CD14-positive monocyte (primary cell): ENCODE data around the gene DMXL2. TPM values are rescaled to one million over a fixed set of nuclear protein-coding genes. Genes with fewer than 3 reads are reported as not detected.

Experiments
- DNase-seq, 3 donors: peaks; one replicate each; pipeline ENCODE4 v3.0.0-alpha.2; 2011 to 2022
- H2AFZ ChIP-seq: 2 replicates; pipeline ENCODE4 v1.6.0; 2012; ENCODE audit warnings: mild to moderate bottlenecking, low read depth, low read length, inconsistent platforms; ENCODE audit not compliant: insufficient read depth, poor library complexity, severe bottlenecking
- H3K27ac ChIP-seq, 2 donors: 1 replicate in 1 of 2; 2 replicates in 1 of 2; pipeline ENCODE4 v1.5.1; 2012 to 2013; ENCODE audit warnings: low read length in 2 of 2, control low read depth in 1 of 2, inconsistent platforms in 1 of 2, low read depth in 1 of 2, mild to moderate bottlenecking in 1 of 2
- H3K27me3 ChIP-seq, 2 donors: one replicate each; pipeline versions ENCODE4 v1.6.0 to v1.6.1; 2011 to 2013; ENCODE audit warnings: low read length in 2 of 2; ENCODE audit not compliant: control insufficient read depth in 2 of 2, insufficient read depth in 2 of 2
- H3K36me3 ChIP-seq, 2 donors: replicated peaks in 1 of 2; 1 replicate in 1 of 2; 2 replicates in 1 of 2; pipeline versions ENCODE4 v1.5.1 to v1.6.1; 2012 to 2013; ENCODE audit warnings: low read length in 2 of 2, control low read depth in 1 of 2, inconsistent platforms in 1 of 2, mild to moderate bottlenecking in 1 of 2; ENCODE audit not compliant: insufficient read depth in 2 of 2, control insufficient read depth in 1 of 2
- H3K4me1 ChIP-seq, 2 donors: 1 replicate in 1 of 2; 2 replicates in 1 of 2; pipeline versions ENCODE4 v1.5.1 to v1.6.1; 2012 to 2013; ENCODE audit warnings: low read length in 2 of 2, control low read depth in 1 of 2, inconsistent platforms in 1 of 2, mild to moderate bottlenecking in 1 of 2, moderate library complexity in 1 of 2; ENCODE audit not compliant: insufficient read depth in 2 of 2, control insufficient read depth in 1 of 2
- H3K4me2 ChIP-seq: replicated peaks from 2 replicates; pipeline ENCODE3; 2012; ENCODE audit warnings: low read length, moderate library complexity, mild to moderate bottlenecking; ENCODE audit not compliant: poor library complexity, severe bottlenecking; ENCODE audit errors: extremely low read depth
- H3K4me3 ChIP-seq, 3 experiments: fragments of 200-600 bp in 1 of 3; sonication (generic) in 1 of 3; replicated peaks in 1 of 3; 1 replicate in 2 of 3; 2 replicates in 1 of 3; pipeline ENCODE4 v1.5.1; 2011 to 2013; ENCODE audit warnings: low read length in 3 of 3, mild to moderate bottlenecking in 3 of 3, control low read depth in 2 of 3, low read depth in 2 of 3, inconsistent platforms in 1 of 3, moderate library complexity in 1 of 3
- H3K79me2 ChIP-seq: 2 replicates; pipeline ENCODE4 v1.6.0; 2012; ENCODE audit warnings: mild to moderate bottlenecking, control low read depth, inconsistent platforms, low read length, moderate library complexity; ENCODE audit not compliant: insufficient read depth
- H3K9ac ChIP-seq: 2 replicates; pipeline ENCODE4 v1.6.0; 2017; ENCODE audit warnings: low read length, mild to moderate bottlenecking; ENCODE audit not compliant: insufficient read depth, poor library complexity, severe bottlenecking
- H3K9me3 ChIP-seq, 2 donors: replicated peaks in 1 of 2; 1 replicate in 1 of 2; 2 replicates in 1 of 2; pipeline versions ENCODE4 v1.5.1 to v1.6.1; 2012 to 2013; ENCODE audit warnings: low read length in 2 of 2, control low read depth in 1 of 2; ENCODE audit not compliant: control insufficient read depth in 1 of 2, insufficient read depth in 1 of 2
- H4K20me1 ChIP-seq: 2 replicates; pipeline ENCODE4 v1.6.0; 2012; ENCODE audit warnings: mild to moderate bottlenecking, low read length, control low read depth, moderate library complexity; ENCODE audit not compliant: insufficient read depth
- H3K27ac Mint-ChIP-seq, 7 donors: one replicate each; pipeline ENCODE4 v1.8.0; 2020; ENCODE audit warnings: mild to moderate bottlenecking in 7 of 7, mixed read lengths in 7 of 7, moderate library complexity in 6 of 7, inconsistent platforms in 2 of 7
- H3K27me3 Mint-ChIP-seq, 3 donors: one replicate each; pipeline ENCODE4 v1.8.0; 2021 to 2022; ENCODE audit warnings: low read depth in 3 of 3, mild to moderate bottlenecking in 3 of 3, mixed read lengths in 3 of 3, moderate library complexity in 3 of 3, inconsistent platforms in 1 of 3
- H3K36me3 Mint-ChIP-seq, 2 donors: one replicate each; pipeline ENCODE4 v1.8.0; 2020; ENCODE audit warnings: mixed read lengths in 2 of 2, inconsistent platforms in 1 of 2, mild to moderate bottlenecking in 1 of 2
- H3K4me1 Mint-ChIP-seq: one replicate; pipeline ENCODE4 v1.8.0; 2020; ENCODE audit warnings: mild to moderate bottlenecking, mixed read lengths
- H3K4me3 Mint-ChIP-seq, 2 donors: one replicate each; pipeline ENCODE4 v1.8.0; 2020; ENCODE audit warnings: mild to moderate bottlenecking in 2 of 2, mixed read lengths in 2 of 2, moderate library complexity in 1 of 2
- H3K9me3 Mint-ChIP-seq, 7 donors: one replicate each; pipeline ENCODE4 v1.8.0; 2020 to 2022; ENCODE audit warnings: mixed read lengths in 7 of 7, mild to moderate bottlenecking in 6 of 7, moderate library complexity in 6 of 7, inconsistent platforms in 2 of 7
- WGBS: methylation state at CpG from one replicate; pipeline ENCODE4 v1.1.5; 2013; ENCODE audit warnings: missing lambda C conversion rate; ENCODE audit not compliant: insufficient coverage; 5-methylcytosine and 5-hydroxymethylcytosine counted together
- intact Hi-C, 2 donors: fragments of 100-400 bp; cut with micrococcal nuclease; formaldehyde crosslinking; loops; one replicate each; pipeline versions ENCODE4 v1.15.0 to v1.15.1; 2023
- polyA plus RNA-seq, 3 donors: library from polyadenylated mRNA; depleted of rRNA in 1 of 3; unstranded in 2 of 3; stranded (reverse) in 1 of 3; fragments of 300-500 nt in 2 of 3; fragments of >200 nt in 1 of 3; fragmentation: Illumina TruSeq in 2 of 3; gene quantifications; 1 replicate in 2 of 3; 2 replicates in 1 of 3; pipeline ENCODE4 v1.2.3, GENCODE V29; 2012 to 2021
- TF ChIP-seq, protein P1 (sequence below): fragments of 200-600 bp; IDR thresholded peaks from one replicate; pipeline ENCODE4 v1.8.0; 2022; ENCODE audit warnings: antibody characterized with exemption, mild to moderate bottlenecking

DMXL2 gene
- polyA plus RNA-seq, 3 donors = 29.1 to 449 (median 45.5) TPM

DNA sequence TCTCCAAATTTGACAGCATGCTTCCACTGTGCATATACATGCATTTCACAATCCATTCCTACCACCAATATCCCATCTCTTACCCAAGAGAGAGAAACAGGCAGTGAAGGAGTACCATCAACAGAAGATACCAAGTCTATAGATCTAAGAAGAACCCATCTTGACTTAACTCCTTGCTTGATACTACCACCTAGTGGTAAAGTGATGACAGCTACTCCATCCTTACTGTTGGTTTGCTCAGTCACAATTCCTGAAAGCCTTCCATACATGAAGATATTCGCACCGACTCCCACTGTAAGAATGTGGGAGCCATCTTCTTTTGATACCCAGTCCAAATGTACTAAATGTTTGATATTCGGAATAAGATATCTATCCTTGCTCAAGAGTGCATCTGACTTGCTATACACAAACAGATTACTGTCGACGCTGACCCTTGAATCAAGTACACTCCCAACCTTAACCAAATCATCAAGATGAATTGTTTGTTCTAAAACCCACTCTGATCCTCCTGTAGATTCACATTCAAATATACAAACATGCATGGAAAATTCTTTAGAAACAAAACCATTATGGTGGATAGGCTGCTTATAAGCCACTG, 123.1 kb downstream of the DMXL2 start:
- WGBS = 91% methylated on average over 4 of the region's 5 CpGs
- Histone ChIP-seq H3K9ac (no peak overlapping the region), H3K36me3 (peaks cover 83 to 95% of the 10 kb centered on the region in 2 donors), H3K4me3 (no peak overlapping the region), H2AFZ (no peak overlapping the region), H3K4me2 (no peak overlapping the region), H3K27ac (no peak overlapping the region), H3K4me1 (no peaks in the 10 kb centered on the region), H3K9me3 (no peaks in the 10 kb centered on the region), H3K79me2 (no peaks in the 10 kb centered on the region), H4K20me1 (peaks cover 95% of the 10 kb centered on the region), H3K27me3 (no peaks in the 10 kb centered on the region)
- TF ChIP-seq, protein P1, sequence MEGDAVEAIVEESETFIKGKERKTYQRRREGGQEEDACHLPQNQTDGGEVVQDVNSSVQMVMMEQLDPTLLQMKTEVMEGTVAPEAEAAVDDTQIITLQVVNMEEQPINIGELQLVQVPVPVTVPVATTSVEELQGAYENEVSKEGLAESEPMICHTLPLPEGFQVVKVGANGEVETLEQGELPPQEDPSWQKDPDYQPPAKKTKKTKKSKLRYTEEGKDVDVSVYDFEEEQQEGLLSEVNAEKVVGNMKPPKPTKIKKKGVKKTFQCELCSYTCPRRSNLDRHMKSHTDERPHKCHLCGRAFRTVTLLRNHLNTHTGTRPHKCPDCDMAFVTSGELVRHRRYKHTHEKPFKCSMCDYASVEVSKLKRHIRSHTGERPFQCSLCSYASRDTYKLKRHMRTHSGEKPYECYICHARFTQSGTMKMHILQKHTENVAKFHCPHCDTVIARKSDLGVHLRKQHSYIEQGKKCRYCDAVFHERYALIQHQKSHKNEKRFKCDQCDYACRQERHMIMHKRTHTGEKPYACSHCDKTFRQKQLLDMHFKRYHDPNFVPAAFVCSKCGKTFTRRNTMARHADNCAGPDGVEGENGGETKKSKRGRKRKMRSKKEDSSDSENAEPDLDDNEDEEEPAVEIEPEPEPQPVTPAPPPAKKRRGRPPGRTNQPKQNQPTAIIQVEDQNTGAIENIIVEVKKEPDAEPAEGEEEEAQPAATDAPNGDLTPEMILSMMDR = peak; percentile 41
- peaks cover 74 to 86% of the 10 kb centered on the region in 2 donors for H3K36me3 Mint-ChIP-seq
- no peak for DNase-seq
- intact Hi-C loops = no loop called here
- H3K4me3 Mint-ChIP-seq = no peak overlapping the region
- no peak overlapping the region for H3K27ac Mint-ChIP-seq
- peaks cover 2% of the 10 kb centered on the region for H3K4me1 Mint-ChIP-seq
- H3K9me3 Mint-ChIP-seq = no peaks in the 10 kb centered on the region
- peaks cover 0 to 1% (median 0%) of the 10 kb centered on the region in 3 donors for H3K27me3 Mint-ChIP-seq

DNA sequence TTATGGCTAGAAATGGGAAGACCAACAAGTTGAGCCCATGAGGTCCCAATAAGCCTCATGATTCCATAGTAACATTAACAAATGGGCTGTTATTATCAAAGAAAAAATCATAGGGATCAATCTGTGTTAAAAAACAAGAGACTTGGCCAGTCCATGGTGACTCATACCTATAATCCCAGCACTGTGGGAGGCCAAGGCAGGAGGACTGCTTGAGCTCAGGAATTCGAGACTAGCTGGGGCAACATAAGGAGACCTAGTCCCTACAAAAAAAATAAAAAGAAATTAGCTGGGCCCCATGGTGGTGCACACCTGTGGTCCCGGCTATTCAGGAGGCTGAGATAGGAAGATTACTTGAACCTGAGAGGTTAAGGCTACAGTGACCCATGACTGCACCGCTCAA, 124.8 kb downstream of the DMXL2 start:
- H3K27me3 ChIP-seq = no peaks in the 10 kb centered on the region
- no CpG with 5 or more reads among the region's 3 CpGs for WGBS
- no peak overlapping the region for H3K4me2 ChIP-seq
- peaks cover 94% of the 10 kb centered on the region for H4K20me1 ChIP-seq
- H3K9ac ChIP-seq = no peak overlapping the region
- H2AFZ ChIP-seq = no peak overlapping the region
- intact Hi-C loops = no loop called here
- no peaks in the 10 kb centered on the region for H3K9me3 Mint-ChIP-seq
- peaks cover 2% of the 10 kb centered on the region for H3K4me1 Mint-ChIP-seq
- H3K4me3 Mint-ChIP-seq = no peak overlapping the region
- H3K4me3 ChIP-seq = no peak overlapping the region
- peaks cover 80 to 92% of the 10 kb centered on the region in 2 donors for H3K36me3 ChIP-seq
- H3K9me3 ChIP-seq = no peaks in the 10 kb centered on the region
- H3K4me1 ChIP-seq = no peaks in the 10 kb centered on the region
- H3K36me3 Mint-ChIP-seq = peaks cover 71 to 84% of the 10 kb centered on the region in 2 donors
- H3K27ac Mint-ChIP-seq = no peak overlapping the region
- no peaks in the 10 kb centered on the region for H3K79me2 ChIP-seq
- no peak overlapping the region for H3K27ac ChIP-seq
- H3K27me3 Mint-ChIP-seq = peaks cover 0 to 1% (median 0%) of the 10 kb centered on the region in 3 donors
- DNase-seq = no peak
- TF ChIP-seq, protein P1 = no peak
